GM23338 (cell line): ENCODE data around the gene RXRA. TPM values are rescaled to one million over a fixed set of nuclear protein-coding genes. Genes with fewer than 3 reads are reported as not detected.

Source experiments
- ATAC-seq: fragments of 200-7000 bp; cut with Tn5 transposase; 3 replicates; pipeline ENCODE4 v1.9.1; 2020
- DNase-seq: peaks from one replicate; pipeline ENCODE4 v3.0.0-alpha.2; 2015; ENCODE audit warnings: low spot score
- H2AFZ ChIP-seq: fragments of 200-600 bp; sonication (generic); 2 replicates; pipeline ENCODE4 v1.8.0; 2016; ENCODE audit warnings: antibody characterized with exemption, mild to moderate bottlenecking, moderate library complexity
- H3F3A ChIP-seq: fragments of 200-600 bp; sonication (generic); replicated peaks from 2 replicates; pipeline ENCODE4 v1.8.0; 2017; ENCODE audit warnings: antibody characterized with exemption, mixed run types, low read depth
- H3K27ac ChIP-seq: fragments of 200-600 bp; sonication (generic); 2 replicates; pipeline ENCODE4 v1.6.1; 2016; ENCODE audit warnings: low read depth
- H3K27me3 ChIP-seq: fragments of 200-600 bp; sonication (generic); 2 replicates; pipeline ENCODE4 v1.8.0; 2016; ENCODE audit warnings: mild to moderate bottlenecking, mixed run types, moderate library complexity; ENCODE audit not compliant: insufficient read depth
- H3K36me3 ChIP-seq: fragments of 200-600 bp; sonication (generic); 2 replicates; pipeline ENCODE4 v1.8.0; 2016; ENCODE audit warnings: mild to moderate bottlenecking; ENCODE audit not compliant: insufficient read depth
- H3K4me1 ChIP-seq: fragments of 200-600 bp; sonication (generic); 2 replicates; pipeline ENCODE4 v1.8.0; 2016; ENCODE audit warnings: mild to moderate bottlenecking, moderate library complexity; ENCODE audit not compliant: insufficient read depth
- H3K4me2 ChIP-seq: fragments of 200-600 bp; sonication (generic); 2 replicates; pipeline ENCODE4 v1.7.1; 2017; ENCODE audit warnings: mixed run types
- H3K4me3 ChIP-seq: fragments of 200-600 bp; sonication (generic); 2 replicates; pipeline ENCODE4 v1.6.1; 2016; ENCODE audit warnings: mixed run types
- H3K79me2 ChIP-seq: fragments of 200-600 bp; sonication (generic); replicated peaks from 2 replicates; pipeline ENCODE4 v1.8.0; 2017; ENCODE audit warnings: mild to moderate bottlenecking; ENCODE audit not compliant: insufficient read depth
- H3K9me2 ChIP-seq: fragments of 200-600 bp; sonication (generic); 2 replicates; pipeline ENCODE4 v1.8.0; 2017; ENCODE audit not compliant: insufficient read depth
- H4K20me1 ChIP-seq: fragments of 200-600 bp; sonication (generic); replicated peaks from 2 replicates; pipeline ENCODE4 v1.8.0; 2017; ENCODE audit warnings: mild to moderate bottlenecking; ENCODE audit not compliant: insufficient read depth
- H3K27ac Mint-ChIP-seq: 2 replicates; pipeline ENCODE4 v1.8.0; 2020; ENCODE audit warnings: inconsistent platforms, mild to moderate bottlenecking, moderate library complexity, mixed read lengths
- H3K27me3 Mint-ChIP-seq: 3 replicates; pipeline ENCODE4 v1.8.0; 2022; ENCODE audit warnings: low read depth, mild to moderate bottlenecking, moderate library complexity, mixed read lengths, inconsistent platforms; ENCODE audit not compliant: insufficient read depth, poor library complexity
- H3K36me3 Mint-ChIP-seq: 3 replicates; pipeline ENCODE4 v1.8.0; 2021; ENCODE audit warnings: low read depth, mild to moderate bottlenecking, inconsistent platforms, moderate library complexity, mixed read lengths
- H3K4me1 Mint-ChIP-seq: 3 replicates; pipeline ENCODE4 v1.8.0; 2020; ENCODE audit warnings: mild to moderate bottlenecking, inconsistent platforms, mixed read lengths
- H3K4me3 Mint-ChIP-seq: 3 replicates; pipeline ENCODE4 v1.8.0; 2021; ENCODE audit warnings: moderate library complexity, mild to moderate bottlenecking, inconsistent platforms, mixed read lengths
- H3K9me3 Mint-ChIP-seq: 3 replicates; pipeline ENCODE4 v1.8.0; 2020; ENCODE audit warnings: moderate library complexity, mild to moderate bottlenecking, inconsistent platforms, mixed read lengths
- CREB1 ChIP-seq: fragments of 250-450 bp; sonication (Bioruptor Pico); IDR thresholded peaks from 2 replicates; pipeline ENCODE4 v1.5.0; 2020; ENCODE audit warnings: low read depth, mild to moderate bottlenecking, moderate library complexity
- EZH2 ChIP-seq: fragments of 200-600 bp; sonication (generic); IDR thresholded peaks from one replicate; pipeline ENCODE4 v1.8.0; 2017; ENCODE audit warnings: antibody characterized with exemption, mild to moderate bottlenecking, low read depth; ENCODE audit not compliant: unreplicated experiment
- EZH2phosphoT487 ChIP-seq: fragments of 200-600 bp; sonication (generic); IDR thresholded peaks from one replicate; pipeline ENCODE4 v1.8.1; 2018; ENCODE audit warnings: antibody characterized with exemption; ENCODE audit not compliant: unreplicated experiment
- JUNB ChIP-seq: IDR thresholded peaks from one replicate; pipeline ENCODE4 v1.6.1; 2016; ENCODE audit warnings: antibody characterized with exemption; ENCODE audit not compliant: unreplicated experiment
- NANOG ChIP-seq: IDR thresholded peaks from 2 replicates; pipeline ENCODE4 v1.6.1; 2016; ENCODE audit warnings: antibody characterized with exemption, borderline replicate concordance
- POLR2AphosphoS5 ChIP-seq: IDR thresholded peaks from 2 replicates; pipeline ENCODE4 v1.6.1; 2016; ENCODE audit warnings: antibody characterized with exemption, low read depth
- REST ChIP-seq: IDR thresholded peaks from one replicate; pipeline ENCODE4 v1.6.1; 2018; ENCODE audit warnings: antibody characterized with exemption; ENCODE audit not compliant: unreplicated experiment
- STAT1 ChIP-seq: IDR thresholded peaks from one replicate; pipeline ENCODE4 v1.6.1; 2016; ENCODE audit warnings: antibody characterized with exemption; ENCODE audit not compliant: unreplicated experiment
- ZNF114 ChIP-seq: fragments of 250-450 bp; sonication (Bioruptor Pico); IDR thresholded peaks from 2 replicates; pipeline ENCODE4 v1.5.0; 2020; ENCODE audit warnings: mild to moderate bottlenecking, moderate library complexity
- ZNF331 ChIP-seq: fragments of 250-450 bp; sonication (Bioruptor Pico); IDR thresholded peaks from 2 replicates; pipeline ENCODE4 v1.5.0; 2020; ENCODE audit warnings: low read depth, mild to moderate bottlenecking, moderate library complexity
- ZNF462 ChIP-seq: fragments of 250-450 bp; sonication (Bioruptor Pico); IDR thresholded peaks from 2 replicates; pipeline ENCODE4 v1.5.0; 2020; ENCODE audit warnings: mild to moderate bottlenecking, moderate library complexity
- polyA plus RNA-seq: library from polyadenylated mRNA; unstranded; fragments of >200 nt; fragmentation: Nextera tagmentation; extraction: Ambion mirVana; gene quantifications from 2 replicates; pipeline ENCODE4 v1.2.1, GENCODE V29; 2016
- total RNA-seq: library from RNA; depleted of rRNA; stranded (reverse); fragments of >200 nt; shearing (Covaris generic); gene quantifications from 2 replicates; pipeline ENCODE4 v1.2.3, GENCODE V29; 2014
- TF ChIP-seq, protein P1 (sequence below), 2 experiments: fragments of 200-600 bp in 1 of 2; sonication (generic) in 1 of 2; conservative IDR thresholded peaks; 2 replicates each; pipeline versions ENCODE4 v1.5.1 to v1.6.1; 2016 to 2017; ENCODE audit warnings: antibody characterized with exemption in 2 of 2, low read depth in 2 of 2, mild to moderate bottlenecking in 2 of 2, moderate library complexity in 1 of 2
- TF ChIP-seq, protein P2 (sequence below): IDR thresholded peaks from 2 replicates; pipeline ENCODE4 v1.6.1; 2016; ENCODE audit warnings: antibody characterized with exemption

RXRA gene
- total and polyA plus RNA-seq, 2 experiments from 2014 or later: 4.9 to 17.9 TPM

DNA sequence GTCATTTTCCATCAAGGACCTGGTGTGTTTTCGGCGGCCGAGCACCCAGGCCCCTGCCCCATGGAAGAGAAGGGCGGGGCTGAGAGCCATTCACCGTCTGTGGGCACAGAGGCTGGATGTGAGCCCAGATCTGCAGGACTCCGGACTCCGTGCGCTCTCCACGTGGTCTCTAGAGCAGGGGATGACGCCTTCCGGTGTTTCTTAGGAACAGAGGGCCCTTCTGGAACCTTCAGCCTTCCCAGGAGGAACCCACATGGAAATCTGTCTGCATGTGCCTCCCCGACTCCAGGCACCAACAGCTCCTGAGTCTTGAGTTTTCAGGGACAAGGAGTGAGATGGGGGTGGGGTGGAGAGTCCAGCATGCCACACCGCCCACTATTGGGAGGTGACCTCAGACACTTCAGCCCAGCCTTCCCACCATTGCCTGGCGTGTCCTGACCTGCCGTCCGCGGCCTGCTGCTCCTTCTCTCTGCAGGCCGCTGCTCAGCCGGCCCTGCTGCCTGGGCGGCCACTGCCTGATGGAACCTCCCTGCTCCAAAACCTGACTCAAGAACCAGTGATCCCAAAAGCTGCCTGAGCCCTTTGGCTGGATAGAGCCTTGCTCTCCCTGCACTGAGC lies 2.4 kb upstream of the RXRA start:
- H3K79me2 ChIP-seq: peaks cover 18% of the 10 kb centered on the region
- H3K27ac Mint-ChIP-seq: no peak overlapping the region

More for the DNA sequence above, 2.4 kb upstream of the RXRA start:
- Histone ChIP-seq H3K27ac (no peak overlapping the region), H3K4me3 (no peak overlapping the region), H3K27me3 (peaks cover 3% of the 10 kb centered on the region; the same call in 1 of the 2 replicates), H3K4me1 (peaks cover 11% of the 10 kb centered on the region), H3K36me3 (no peaks in the 10 kb centered on the region), H3K4me2 (no peak overlapping the region; the same call in 1 of the 2 replicates), H4K20me1 (peaks cover 12% of the 10 kb centered on the region; the same call in 1 of the 2 replicates), H3F3A (0 out of 2 replicates have a peak, but pooled peaks cover 5% of the 10 kb centered on the region), H3K9me2 (no peaks in the 10 kb centered on the region), H2AFZ (peak overlapping the region; percentile 52; the same call in 1 of the 2 replicates)
- Mint-ChIP-seq H3K4me1 (peaks cover 38% of the 10 kb centered on the region), H3K36me3 (no peaks in the 10 kb centered on the region), H3K4me3 (peak overlapping the region; percentile 4; the same call in 2 of the 3 replicates), H3K27me3 (peaks cover 13% of the 10 kb centered on the region), H3K9me3 (no peaks in the 10 kb centered on the region)
- TF ChIP-seq ZNF462 (no peak), ZNF331 (CRISPR knock-in tag) (no peak), ZNF114 (CRISPR knock-in tag) (no peak), JUNB (no peak), STAT1 (no peak), CREB1 (no peak), NANOG (no peak), REST (no peak), EZH2phosphoT487 (no peak), EZH2 (no peak), POLR2AphosphoS5 (no peak)
- TF ChIP-seq, protein P1, sequence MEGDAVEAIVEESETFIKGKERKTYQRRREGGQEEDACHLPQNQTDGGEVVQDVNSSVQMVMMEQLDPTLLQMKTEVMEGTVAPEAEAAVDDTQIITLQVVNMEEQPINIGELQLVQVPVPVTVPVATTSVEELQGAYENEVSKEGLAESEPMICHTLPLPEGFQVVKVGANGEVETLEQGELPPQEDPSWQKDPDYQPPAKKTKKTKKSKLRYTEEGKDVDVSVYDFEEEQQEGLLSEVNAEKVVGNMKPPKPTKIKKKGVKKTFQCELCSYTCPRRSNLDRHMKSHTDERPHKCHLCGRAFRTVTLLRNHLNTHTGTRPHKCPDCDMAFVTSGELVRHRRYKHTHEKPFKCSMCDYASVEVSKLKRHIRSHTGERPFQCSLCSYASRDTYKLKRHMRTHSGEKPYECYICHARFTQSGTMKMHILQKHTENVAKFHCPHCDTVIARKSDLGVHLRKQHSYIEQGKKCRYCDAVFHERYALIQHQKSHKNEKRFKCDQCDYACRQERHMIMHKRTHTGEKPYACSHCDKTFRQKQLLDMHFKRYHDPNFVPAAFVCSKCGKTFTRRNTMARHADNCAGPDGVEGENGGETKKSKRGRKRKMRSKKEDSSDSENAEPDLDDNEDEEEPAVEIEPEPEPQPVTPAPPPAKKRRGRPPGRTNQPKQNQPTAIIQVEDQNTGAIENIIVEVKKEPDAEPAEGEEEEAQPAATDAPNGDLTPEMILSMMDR (conservative IDR thresholded peaks at IDR 0.05; ENCODE audit: low read depth in 2 of 2): no peak; a peak in 1 of 4 replicates
- TF ChIP-seq, protein P2, sequence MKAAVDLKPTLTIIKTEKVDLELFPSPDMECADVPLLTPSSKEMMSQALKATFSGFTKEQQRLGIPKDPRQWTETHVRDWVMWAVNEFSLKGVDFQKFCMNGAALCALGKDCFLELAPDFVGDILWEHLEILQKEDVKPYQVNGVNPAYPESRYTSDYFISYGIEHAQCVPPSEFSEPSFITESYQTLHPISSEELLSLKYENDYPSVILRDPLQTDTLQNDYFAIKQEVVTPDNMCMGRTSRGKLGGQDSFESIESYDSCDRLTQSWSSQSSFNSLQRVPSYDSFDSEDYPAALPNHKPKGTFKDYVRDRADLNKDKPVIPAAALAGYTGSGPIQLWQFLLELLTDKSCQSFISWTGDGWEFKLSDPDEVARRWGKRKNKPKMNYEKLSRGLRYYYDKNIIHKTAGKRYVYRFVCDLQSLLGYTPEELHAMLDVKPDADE: no peak
- ATAC-seq: no peak; the same call in 2 of the 3 replicates
- DNase-seq: no peak
